HEK293 (cell line): ENCODE results near the gene NEK6.

Experiments
- CTCF ChIP-seq: fragments of 450-650 bp; formaldehyde crosslinking; IDR thresholded peaks from 2 replicates; pipeline ENCODE4 v1.5.1; 2016; ENCODE audit warnings: missing biosample characterization, missing genetic modification characterization
- KLF7 ChIP-seq: fragments of 450-650 bp; formaldehyde crosslinking; IDR thresholded peaks from 2 replicates; pipeline ENCODE4 v1.5.1; 2016; ENCODE audit warnings: missing biosample characterization, missing genetic modification characterization, borderline replicate concordance
- ZFP41 ChIP-seq: fragments of 450-650 bp; formaldehyde crosslinking; IDR thresholded peaks from 2 replicates; pipeline ENCODE4 v1.5.1; 2016; ENCODE audit warnings: missing biosample characterization, missing genetic modification characterization, borderline replicate concordance
- ZNF350 ChIP-seq: fragments of 450-650 bp; formaldehyde crosslinking; IDR thresholded peaks from 2 replicates; pipeline ENCODE4 v1.5.0; 2017; ENCODE audit warnings: missing biosample characterization, mild to moderate bottlenecking, missing genetic modification characterization
- ZNF530 ChIP-seq: fragments of 450-650 bp; formaldehyde crosslinking; IDR thresholded peaks from 2 replicates; pipeline ENCODE4 v1.5.1; 2016; ENCODE audit warnings: low read depth, missing biosample characterization, missing genetic modification characterization
- ZNF624 ChIP-seq: fragments of 450-650 bp; formaldehyde crosslinking; IDR thresholded peaks from 2 replicates; pipeline ENCODE4 v1.5.1; 2017; ENCODE audit warnings: missing biosample characterization, missing genetic modification characterization
- TF ChIP-seq, protein P1 (sequence below): fragments of 450-650 bp; formaldehyde crosslinking; IDR thresholded peaks from 2 replicates; pipeline ENCODE4 v1.5.1; 2016; ENCODE audit warnings: missing biosample characterization, missing genetic modification characterization

GRCh38 chr9:124389146-124389939, 131.6 kb downstream of the NEK6 start:
- TF ChIP-seq KLF7 (tag by site-specific recombination) (no peak), ZNF530 (tag by site-specific recombination) (no peak), ZNF350 (tag by site-specific recombination) (no peak), ZNF624 (tag by site-specific recombination) (no peak), CTCF (no peak), ZFP41 (no peak)
- TF ChIP-seq, protein P1, sequence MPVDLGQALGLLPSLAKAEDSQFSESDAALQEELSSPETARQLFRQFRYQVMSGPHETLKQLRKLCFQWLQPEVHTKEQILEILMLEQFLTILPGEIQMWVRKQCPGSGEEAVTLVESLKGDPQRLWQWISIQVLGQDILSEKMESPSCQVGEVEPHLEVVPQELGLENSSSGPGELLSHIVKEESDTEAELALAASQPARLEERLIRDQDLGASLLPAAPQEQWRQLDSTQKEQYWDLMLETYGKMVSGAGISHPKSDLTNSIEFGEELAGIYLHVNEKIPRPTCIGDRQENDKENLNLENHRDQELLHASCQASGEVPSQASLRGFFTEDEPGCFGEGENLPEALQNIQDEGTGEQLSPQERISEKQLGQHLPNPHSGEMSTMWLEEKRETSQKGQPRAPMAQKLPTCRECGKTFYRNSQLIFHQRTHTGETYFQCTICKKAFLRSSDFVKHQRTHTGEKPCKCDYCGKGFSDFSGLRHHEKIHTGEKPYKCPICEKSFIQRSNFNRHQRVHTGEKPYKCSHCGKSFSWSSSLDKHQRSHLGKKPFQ = no peak
